ENCODE results near the gene FAM120A.

FAM120A gene

GRCh38 chr9:93579711-93580516 lies 128.4 kb downstream of the FAM120A start:
- DNase-seq (ENCODE audit: low read depth) = no peak

GRCh38 chr9:93580654-93581380 lies 129.3 kb downstream of the FAM120A start:
- DNase-seq (ENCODE audit: low read depth) = no peak

GRCh38 chr9:93582115-93582514 lies 130.6 kb downstream of the FAM120A start:
- no peak for DNase-seq (ENCODE audit: low read depth)

GRCh38 chr9:93582550-93582949 lies 131.1 kb downstream of the FAM120A start:
- no peak for DNase-seq (ENCODE audit: low read depth)

GRCh38 chr9:93585259-93585658 lies 133.8 kb downstream of the FAM120A start:
- DNase-seq (ENCODE audit: low read depth) = no peak

GRCh38 chr9:93585695-93586094 lies 134.2 kb downstream of the FAM120A start:
- DNase-seq (ENCODE audit: low read depth) = no peak

- DNase-seq (ENCODE audit: low read depth) = no peak
Measured at GRCh38 chr9:93586290-93587057, 135.0 kb downstream of the FAM120A start.

- no peak for DNase-seq (ENCODE audit: low read depth)
Measured at GRCh38 chr9:93587284-93587650, 135.8 kb downstream of the FAM120A start.

GRCh38 chr9:93587651-93588347 lies 136.3 kb downstream of the FAM120A start:
- DNase-seq (ENCODE audit: low read depth) = no peak

- DNase-seq (ENCODE audit: low read depth) = no peak
Measured at GRCh38 chr9:93588641-93589609, 137.4 kb downstream of the FAM120A start.

- no peak for DNase-seq (ENCODE audit: low read depth)
Measured at GRCh38 chr9:93589688-93590087, 138.2 kb downstream of the FAM120A start.

GRCh38 chr9:93590609-93591234 lies 139.2 kb downstream of the FAM120A start:
- DNase-seq (ENCODE audit: low read depth) = no peak

- no peak for DNase-seq (ENCODE audit: low read depth)
Measured at GRCh38 chr9:93591301-93592007, 140.0 kb downstream of the FAM120A start.

GRCh38 chr9:93592008-93592642 lies 140.6 kb downstream of the FAM120A start:
- DNase-seq (ENCODE audit: low read depth) = no peak

- no peak for DNase-seq (ENCODE audit: low read depth)
Measured at GRCh38 chr9:93592643-93593021, 141.1 kb downstream of the FAM120A start.

GRCh38 chr9:93593144-93593658 lies 141.7 kb downstream of the FAM120A start:
- DNase-seq (ENCODE audit: low read depth) = no peak

- DNase-seq (ENCODE audit: low read depth) = no peak
Measured at GRCh38 chr9:93594041-93594756, 142.7 kb downstream of the FAM120A start.

GRCh38 chr9:93595461-93595860 lies 144.0 kb downstream of the FAM120A start:
- no peak for DNase-seq (ENCODE audit: low read depth)

All from fibroblast of the conjunctiva (primary cell).